Adipose tissue (tissue), 3 donors: ENCODE data around the gene RBMS3. TPM values are rescaled to one million over a fixed set of nuclear protein-coding genes. Genes with fewer than 3 reads are reported as not detected.
"Not testable (repeated sequence)": the region's sequence is repeated elsewhere in the genome, so short reads cannot be mapped to it uniquely, and the experiment has no call there.

Experiments used
- H3K27ac ChIP-seq: one replicate; pipeline ENCODE4 v1.5.1; 2013; ENCODE audit warnings: low read depth, low read length
- WGBS, 3 donors: extraction: QIAGEN DNeasy Blood & Tissue Kit; methylation state at CpG; one replicate each; pipeline ENCODE4 v1.1.7; 2013; 5-methylcytosine and 5-hydroxymethylcytosine counted together
- polyA plus RNA-seq, 3 donors: library from polyadenylated mRNA; stranded (reverse); fragments of 200-250 nt; gene quantifications; one replicate each; pipeline ENCODE4 v1.2.3, GENCODE V29; 2013
- donor health status: healthy with polysubstance abuse.
- donor health status: Bipolar disorder and iron deficiency.
- donor health status: healthy.

RBMS3 gene
- polyA plus RNA-seq, 3 donors: 1.4 to 16.2 (median 10.2) TPM

- 73 to 95% (median 94%) methylated on average over 4 of the region's 4 CpGs for WGBS, 3 donors
Measured at GRCh38 chr3:29773481-29773880, 492.6 kb downstream of the RBMS3 start.

GRCh38 chr3:29775340-29775739, 494.5 kb downstream of the RBMS3 start:
- WGBS, 3 donors: 73 to 88% (median 85%) methylated on average over 5 of the region's 5 CpGs
- no peak overlapping the region for H3K27ac ChIP-seq

More at GRCh38 chr3:29773481-29773880, 492.6 kb downstream of the RBMS3 start:
- H3K27ac ChIP-seq: no peak overlapping the region

- WGBS, 3 donors: 29 to 94% (median 79%) methylated on average over 1 of the region's 1 CpG
- H3K27ac ChIP-seq: no peak overlapping the region
Measured at GRCh38 chr3:29777869-29778268, 497.0 kb downstream of the RBMS3 start.

GRCh38 chr3:29789686-29790085, 508.8 kb downstream of the RBMS3 start:
- H3K27ac ChIP-seq: no peak overlapping the region
- 85 to 88% (median 86%) methylated on average over 1 of the region's 1 CpG for WGBS, 3 donors

- 88 to 95% (median 95%) methylated on average over 8 of the region's 8 CpGs for WGBS, 3 donors
- H3K27ac ChIP-seq: no peak overlapping the region
Measured at GRCh38 chr3:29796808-29797207, 515.9 kb downstream of the RBMS3 start.

- no peak overlapping the region for H3K27ac ChIP-seq
- 40 to 94% (median 92%) methylated on average over 4 of the region's 4 CpGs for WGBS, 3 donors
Measured at GRCh38 chr3:29802057-29802456, 521.2 kb downstream of the RBMS3 start.

DNA sequence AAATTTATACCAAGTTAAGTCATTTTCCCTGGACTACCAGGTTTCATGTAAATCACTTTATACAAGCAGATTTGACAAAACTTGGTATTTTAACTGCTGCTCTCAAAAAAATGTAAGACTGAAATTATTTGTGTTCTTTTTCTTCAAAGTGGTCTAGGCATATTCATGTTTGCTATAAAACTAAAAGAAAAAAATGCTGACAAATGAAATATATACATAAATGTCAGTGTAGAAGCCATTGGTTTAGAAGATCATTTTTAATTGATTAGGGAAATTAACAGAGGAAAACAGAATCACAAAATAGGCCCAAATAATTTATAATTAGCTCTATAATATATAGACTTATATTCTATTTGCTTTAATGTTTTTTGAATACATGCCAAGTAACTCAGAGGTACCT, 523.2 kb downstream of the RBMS3 start:
- no peak overlapping the region for H3K27ac ChIP-seq

DNA sequence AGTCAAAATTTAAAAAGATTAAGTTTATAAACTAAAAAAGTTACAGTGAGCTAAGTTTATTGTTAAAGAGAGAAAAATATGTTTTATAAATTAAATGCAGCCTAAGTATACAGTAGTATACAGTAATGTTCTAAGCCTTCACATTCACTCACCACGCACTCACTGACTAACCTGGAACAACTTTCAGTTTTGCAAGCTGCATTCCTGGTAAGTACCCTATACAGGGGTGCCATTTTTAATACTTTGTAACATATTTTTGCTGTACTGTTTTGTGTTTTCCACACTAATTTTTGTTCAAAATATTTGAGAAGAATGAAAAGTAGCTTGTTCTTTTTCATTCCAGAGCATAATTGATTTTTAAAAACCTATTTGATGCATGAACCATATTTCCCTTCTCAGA, 524.9 kb downstream of the RBMS3 start:
- no peak overlapping the region for H3K27ac ChIP-seq
- WGBS, 3 donors: 0 to 97% (median 42%) methylated on average over 1 of the region's 1 CpG

GRCh38 chr3:29808324-29808723, 527.5 kb downstream of the RBMS3 start:
- WGBS, 3 donors: 68 to 74% (median 71%) methylated on average over 3 of the region's 3 CpGs

DNA sequence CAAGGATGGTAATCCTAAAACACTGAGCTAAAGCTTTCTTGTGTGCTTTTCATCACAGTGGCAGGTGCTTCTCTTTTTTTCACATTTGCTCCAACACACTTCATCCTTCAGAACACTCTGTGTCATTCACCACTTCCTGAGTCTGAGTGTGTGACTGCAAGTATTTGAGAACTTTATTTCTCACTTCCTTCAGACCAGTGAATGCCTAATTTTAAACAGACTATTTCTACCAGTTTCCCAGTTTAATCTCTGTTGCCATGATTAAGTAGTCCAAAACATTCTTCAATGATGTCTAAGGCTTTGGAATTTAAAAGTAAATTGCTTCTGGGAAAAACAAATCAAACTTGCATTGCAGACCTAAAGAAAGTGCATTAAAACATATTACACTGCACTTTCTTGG, 541.2 kb downstream of the RBMS3 start:
- H3K27ac ChIP-seq: no peak overlapping the region

More at GRCh38 chr3:29808324-29808723, 527.5 kb downstream of the RBMS3 start:
- H3K27ac ChIP-seq: not testable (repeated sequence)

DNA sequence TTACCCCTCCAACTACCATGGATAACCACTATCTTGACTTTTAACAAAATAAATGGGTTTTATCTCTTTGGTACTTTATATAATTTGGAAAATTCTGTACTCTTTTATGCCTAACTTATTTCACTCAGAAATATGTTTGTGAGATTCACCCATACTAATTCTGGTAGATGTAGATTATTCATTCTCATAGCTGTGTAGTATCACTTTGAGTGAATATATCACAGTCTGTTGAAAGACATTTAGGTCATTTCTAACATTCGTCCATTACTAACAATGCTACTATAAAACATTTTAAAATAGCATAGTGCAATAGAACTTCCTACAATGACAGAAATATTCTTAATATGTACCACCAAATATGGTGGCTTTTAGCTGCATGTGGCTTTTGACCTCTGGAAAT, 542.4 kb downstream of the RBMS3 start:
- no peak overlapping the region for H3K27ac ChIP-seq
- WGBS, 3 donors: 77 to 89% (median 83%) methylated on average over 1 of the region's 1 CpG

DNA sequence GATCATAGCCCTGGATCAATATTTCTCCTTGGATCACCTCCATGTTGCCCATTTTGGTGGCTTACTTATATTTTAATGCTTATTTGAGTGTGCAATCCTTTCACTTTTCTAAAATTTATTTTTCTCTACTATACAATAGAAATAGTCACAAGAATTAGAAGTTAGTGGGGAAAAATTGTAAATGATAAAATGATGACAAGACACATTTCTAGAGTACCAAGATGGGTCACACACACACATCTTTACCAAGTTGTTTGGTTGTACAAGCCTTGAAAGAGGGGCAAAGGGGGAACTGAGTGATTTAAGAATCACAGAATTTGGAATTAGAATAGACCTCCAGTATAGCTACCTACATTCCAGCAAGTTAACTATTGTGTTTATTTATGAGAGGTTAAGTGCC, 545.8 kb downstream of the RBMS3 start:
- no peak overlapping the region for H3K27ac ChIP-seq

- no peak overlapping the region for H3K27ac ChIP-seq
Measured at GRCh38 chr3:29827756-29828155, 546.9 kb downstream of the RBMS3 start.

GRCh38 chr3:29829340-29829739, 548.5 kb downstream of the RBMS3 start:
- 81 to 91% (median 86%) methylated on average over 3 of the region's 3 CpGs for WGBS, 3 donors
- H3K27ac ChIP-seq: no peak overlapping the region

DNA sequence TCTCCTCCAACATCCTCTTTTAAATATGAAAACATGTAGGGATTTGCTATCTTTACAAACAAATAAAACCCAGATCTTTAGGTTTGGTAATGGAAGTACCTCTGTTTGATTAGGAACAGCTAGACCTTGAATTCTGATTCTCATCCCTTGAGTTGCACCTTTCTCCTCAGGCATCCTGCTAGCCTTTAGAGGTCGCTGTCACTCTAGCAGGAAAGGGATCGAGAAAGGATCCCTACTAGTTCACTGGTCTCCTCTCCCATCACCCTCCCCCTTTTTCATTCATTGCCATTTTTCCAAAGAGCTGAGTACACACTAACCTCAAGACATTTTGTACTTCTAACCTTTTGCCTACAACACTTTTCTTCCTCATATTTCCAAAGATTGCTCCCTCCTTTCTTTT, 569.8 kb downstream of the RBMS3 start:
- 37 to 74% (median 66%) methylated on average over 2 of the region's 2 CpGs for WGBS, 3 donors
- no peak overlapping the region for H3K27ac ChIP-seq

- no peak overlapping the region for H3K27ac ChIP-seq
- 85 to 98% (median 91%) methylated on average over 1 of the region's 1 CpG for WGBS, 3 donors
Measured at GRCh38 chr3:29852767-29853166, 571.9 kb downstream of the RBMS3 start.

GRCh38 chr3:29853841-29854397, 573.0 kb downstream of the RBMS3 start:
- no peak overlapping the region for H3K27ac ChIP-seq
- 85 to 91% (median 90%) methylated on average over 7 of the region's 7 CpGs for WGBS, 3 donors

DNA sequence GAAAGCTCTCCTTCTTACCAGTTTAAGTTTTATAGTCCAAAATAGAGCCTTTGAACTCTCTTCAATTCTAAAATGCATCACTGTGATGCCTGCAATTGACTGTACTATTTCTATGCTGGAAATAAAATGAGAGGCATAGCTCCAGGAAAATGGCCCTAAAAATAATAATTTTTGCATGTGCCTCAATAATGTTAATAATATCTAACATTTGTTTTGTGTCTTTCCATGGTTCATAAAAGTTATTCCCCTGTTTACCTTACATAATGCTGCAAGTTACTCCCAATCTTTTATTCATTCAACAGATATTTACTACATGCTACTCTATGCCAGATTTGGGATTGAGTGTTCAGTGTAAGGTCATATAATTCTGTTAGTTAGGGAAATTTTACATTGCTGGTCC, 574.0 kb downstream of the RBMS3 start:
- H3K27ac ChIP-seq: no peak overlapping the region

GRCh38 chr3:29859726-29860270, 578.9 kb downstream of the RBMS3 start:
- H3K27ac ChIP-seq: no peak overlapping the region
- 52 to 83% (median 83%) methylated on average over 1 of the region's 1 CpG for WGBS, 3 donors

- H3K27ac ChIP-seq: no peak overlapping the region
- WGBS, 3 donors: 36 to 69% (median 66%) methylated on average over 1 of the region's 1 CpG
Measured at GRCh38 chr3:29864809-29865208, 583.9 kb downstream of the RBMS3 start.

- no peak overlapping the region for H3K27ac ChIP-seq
- WGBS, 3 donors: 66 to 85% (median 81%) methylated on average over 6 of the region's 6 CpGs
Measured at GRCh38 chr3:29868543-29869101, 587.8 kb downstream of the RBMS3 start.
